ENCODE measurements around the gene KIF20B. TPM values are rescaled to one million over a fixed set of nuclear protein-coding genes. Genes with fewer than 3 reads are reported as not detected.

KIF20B gene
- total and polyA plus RNA-seq, 2 of the 13 experiments (the other 11 are each of a cell fraction or from before 2014, with no cell fraction given): 3.5 to 38.6 TPM

DNA sequence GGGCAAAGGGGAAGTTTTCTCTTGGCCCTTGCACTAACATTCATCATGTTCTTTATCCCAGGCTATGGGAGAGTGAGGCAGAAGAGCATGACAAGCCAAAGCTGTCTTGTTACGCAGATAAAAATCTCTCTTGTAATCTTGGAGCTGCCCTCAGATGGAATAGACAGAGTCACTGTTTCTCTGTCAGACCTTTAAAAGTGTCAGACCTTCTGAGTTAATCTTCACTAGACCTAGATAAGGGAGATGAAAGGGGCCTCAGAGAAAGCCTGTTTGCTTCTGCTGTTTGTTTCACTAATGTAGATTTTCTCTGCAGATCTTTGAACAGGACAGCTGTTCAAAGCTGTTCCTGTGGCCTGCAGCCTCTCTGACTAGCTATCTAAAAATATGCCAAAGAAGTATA, 112.9 kb downstream of the KIF20B start (continued):
- TF ChIP-seq, protein P1, sequence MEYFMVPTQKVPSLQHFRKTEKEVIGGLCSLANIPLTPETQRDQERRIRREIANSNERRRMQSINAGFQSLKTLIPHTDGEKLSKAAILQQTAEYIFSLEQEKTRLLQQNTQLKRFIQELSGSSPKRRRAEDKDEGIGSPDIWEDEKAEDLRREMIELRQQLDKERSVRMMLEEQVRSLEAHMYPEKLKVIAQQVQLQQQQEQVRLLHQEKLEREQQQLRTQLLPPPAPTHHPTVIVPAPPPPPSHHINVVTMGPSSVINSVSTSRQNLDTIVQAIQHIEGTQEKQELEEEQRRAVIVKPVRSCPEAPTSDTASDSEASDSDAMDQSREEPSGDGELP (IDR thresholded peaks at IDR 0.05; ENCODE audit: borderline replicate concordance, low read depth): peak; percentile 92
- TF ChIP-seq ZBTB38 (CRISPR knock-in tag; IDR thresholded peaks at IDR 0.05) (no peak), NR2F1 (CRISPR knock-in tag; IDR thresholded peaks at IDR 0.05) (no peak), RFXAP (CRISPR knock-in tag; IDR thresholded peaks at IDR 0.05; ENCODE audit: borderline replicate concordance) (no peak), POLR2A (IDR thresholded peaks at IDR 0.05; ENCODE audit: insufficient read depth in 1 of 2, low read depth in 2 of 2, low read length in 2 of 2) (no peak), KAT2B (IDR thresholded peaks at IDR 0.05; ENCODE audit: borderline replicate concordance, low read depth, low read length) (no peak), ZNF891 (CRISPR knock-in tag; IDR thresholded peaks at IDR 0.05) (no peak), ZNF674 (CRISPR knock-in tag; IDR thresholded peaks at IDR 0.05; ENCODE audit: low read depth) (no peak), MBNL3 (CRISPR knock-in tag; conservative IDR thresholded peaks at IDR 0.05) (no peak), ZFY (CRISPR knock-in tag; IDR thresholded peaks at IDR 0.05) (0 out of 2 replicates have a peak, but pooled peaks have one; percentile 14), ZNF850 (CRISPR knock-in tag; conservative IDR thresholded peaks at IDR 0.05) (no peak), ZNF350 (CRISPR knock-in tag; IDR thresholded peaks at IDR 0.05; ENCODE audit: borderline replicate concordance, low read depth) (no peak), TSC22D2 (CRISPR knock-in tag; IDR thresholded peaks at IDR 0.05; ENCODE audit: borderline replicate concordance) (no peak)
- TF ChIP-seq, protein P2, sequence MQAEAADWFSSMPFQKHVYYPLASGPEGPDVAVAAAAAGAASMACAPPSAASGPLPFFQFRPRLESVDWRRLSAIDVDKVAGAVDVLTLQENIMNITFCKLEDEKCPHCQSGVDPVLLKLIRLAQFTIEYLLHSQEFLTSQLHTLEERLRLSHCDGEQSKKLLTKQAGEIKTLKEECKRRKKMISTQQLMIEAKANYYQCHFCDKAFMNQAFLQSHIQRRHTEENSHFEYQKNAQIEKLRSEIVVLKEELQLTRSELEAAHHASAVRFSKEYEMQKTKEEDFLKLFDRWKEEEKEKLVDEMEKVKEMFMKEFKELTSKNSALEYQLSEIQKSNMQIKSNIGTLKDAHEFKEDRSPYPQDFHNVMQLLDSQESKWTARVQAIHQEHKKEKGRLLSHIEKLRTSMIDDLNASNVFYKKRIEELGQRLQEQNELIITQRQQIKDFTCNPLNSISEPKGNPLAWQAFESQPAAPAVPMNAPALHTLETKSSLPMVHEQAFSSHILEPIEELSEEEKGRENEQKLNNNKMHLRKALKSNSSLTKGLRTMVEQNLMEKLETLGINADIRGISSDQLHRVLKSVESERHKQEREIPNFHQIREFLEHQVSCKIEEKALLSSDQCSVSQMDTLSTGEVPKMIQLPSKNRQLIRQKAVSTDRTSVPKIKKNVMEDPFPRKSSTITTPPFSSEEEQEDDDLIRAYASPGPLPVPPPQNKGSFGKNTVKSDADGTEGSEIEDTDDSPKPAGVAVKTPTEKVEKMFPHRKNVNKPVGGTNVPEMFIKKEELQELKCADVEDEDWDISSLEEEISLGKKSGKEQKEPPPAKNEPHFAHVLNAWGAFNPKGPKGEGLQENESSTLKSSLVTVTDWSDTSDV (CRISPR knock-in tag; IDR thresholded peaks at IDR 0.05): no peak
- TF ChIP-seq, protein P3, sequence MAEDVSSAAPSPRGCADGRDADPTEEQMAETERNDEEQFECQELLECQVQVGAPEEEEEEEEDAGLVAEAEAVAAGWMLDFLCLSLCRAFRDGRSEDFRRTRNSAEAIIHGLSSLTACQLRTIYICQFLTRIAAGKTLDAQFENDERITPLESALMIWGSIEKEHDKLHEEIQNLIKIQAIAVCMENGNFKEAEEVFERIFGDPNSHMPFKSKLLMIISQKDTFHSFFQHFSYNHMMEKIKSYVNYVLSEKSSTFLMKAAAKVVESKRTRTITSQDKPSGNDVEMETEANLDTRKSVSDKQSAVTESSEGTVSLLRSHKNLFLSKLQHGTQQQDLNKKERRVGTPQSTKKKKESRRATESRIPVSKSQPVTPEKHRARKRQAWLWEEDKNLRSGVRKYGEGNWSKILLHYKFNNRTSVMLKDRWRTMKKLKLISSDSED (CRISPR knock-in tag; IDR thresholded peaks at IDR 0.05): no peak
- TF ChIP-seq, protein P4, sequence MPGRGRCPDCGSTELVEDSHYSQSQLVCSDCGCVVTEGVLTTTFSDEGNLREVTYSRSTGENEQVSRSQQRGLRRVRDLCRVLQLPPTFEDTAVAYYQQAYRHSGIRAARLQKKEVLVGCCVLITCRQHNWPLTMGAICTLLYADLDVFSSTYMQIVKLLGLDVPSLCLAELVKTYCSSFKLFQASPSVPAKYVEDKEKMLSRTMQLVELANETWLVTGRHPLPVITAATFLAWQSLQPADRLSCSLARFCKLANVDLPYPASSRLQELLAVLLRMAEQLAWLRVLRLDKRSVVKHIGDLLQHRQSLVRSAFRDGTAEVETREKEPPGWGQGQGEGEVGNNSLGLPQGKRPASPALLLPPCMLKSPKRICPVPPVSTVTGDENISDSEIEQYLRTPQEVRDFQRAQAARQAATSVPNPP (CRISPR knock-in tag; IDR thresholded peaks at IDR 0.05): no peak
- TF ChIP-seq, protein P5, sequence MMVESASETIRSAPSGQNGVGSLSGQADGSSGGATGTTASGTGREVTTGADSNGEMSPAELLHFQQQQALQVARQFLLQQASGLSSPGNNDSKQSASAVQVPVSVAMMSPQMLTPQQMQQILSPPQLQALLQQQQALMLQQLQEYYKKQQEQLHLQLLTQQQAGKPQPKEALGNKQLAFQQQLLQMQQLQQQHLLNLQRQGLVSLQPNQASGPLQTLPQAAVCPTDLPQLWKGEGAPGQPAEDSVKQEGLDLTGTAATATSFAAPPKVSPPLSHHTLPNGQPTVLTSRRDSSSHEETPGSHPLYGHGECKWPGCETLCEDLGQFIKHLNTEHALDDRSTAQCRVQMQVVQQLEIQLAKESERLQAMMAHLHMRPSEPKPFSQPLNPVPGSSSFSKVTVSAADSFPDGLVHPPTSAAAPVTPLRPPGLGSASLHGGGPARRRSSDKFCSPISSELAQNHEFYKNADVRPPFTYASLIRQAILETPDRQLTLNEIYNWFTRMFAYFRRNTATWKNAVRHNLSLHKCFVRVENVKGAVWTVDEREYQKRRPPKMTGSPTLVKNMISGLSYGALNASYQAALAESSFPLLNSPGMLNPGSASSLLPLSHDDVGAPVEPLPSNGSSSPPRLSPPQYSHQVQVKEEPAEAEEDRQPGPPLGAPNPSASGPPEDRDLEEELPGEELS (CRISPR knock-in tag; IDR thresholded peaks at IDR 0.05): peak; percentile 87
- TF ChIP-seq, protein P6, sequence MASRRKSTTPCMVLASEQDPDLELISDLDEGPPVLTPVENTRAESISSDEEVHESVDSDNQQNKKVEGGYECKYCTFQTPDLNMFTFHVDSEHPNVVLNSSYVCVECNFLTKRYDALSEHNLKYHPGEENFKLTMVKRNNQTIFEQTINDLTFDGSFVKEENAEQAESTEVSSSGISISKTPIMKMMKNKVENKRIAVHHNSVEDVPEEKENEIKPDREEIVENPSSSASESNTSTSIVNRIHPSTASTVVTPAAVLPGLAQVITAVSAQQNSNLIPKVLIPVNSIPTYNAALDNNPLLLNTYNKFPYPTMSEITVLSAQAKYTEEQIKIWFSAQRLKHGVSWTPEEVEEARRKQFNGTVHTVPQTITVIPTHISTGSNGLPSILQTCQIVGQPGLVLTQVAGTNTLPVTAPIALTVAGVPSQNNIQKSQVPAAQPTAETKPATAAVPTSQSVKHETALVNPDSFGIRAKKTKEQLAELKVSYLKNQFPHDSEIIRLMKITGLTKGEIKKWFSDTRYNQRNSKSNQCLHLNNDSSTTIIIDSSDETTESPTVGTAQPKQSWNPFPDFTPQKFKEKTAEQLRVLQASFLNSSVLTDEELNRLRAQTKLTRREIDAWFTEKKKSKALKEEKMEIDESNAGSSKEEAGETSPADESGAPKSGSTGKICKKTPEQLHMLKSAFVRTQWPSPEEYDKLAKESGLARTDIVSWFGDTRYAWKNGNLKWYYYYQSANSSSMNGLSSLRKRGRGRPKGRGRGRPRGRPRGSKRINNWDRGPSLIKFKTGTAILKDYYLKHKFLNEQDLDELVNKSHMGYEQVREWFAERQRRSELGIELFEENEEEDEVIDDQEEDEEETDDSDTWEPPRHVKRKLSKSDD (CRISPR knock-in tag; IDR thresholded peaks at IDR 0.05; ENCODE audit: low read depth): no peak; the same call in 1 of the 2 replicates
